Nephron (organoid): ENCODE data around the gene DUSP28.

Source experiments
- H3K27ac Mint-ChIP-seq, 3 experiments: 2 replicates each; pipeline ENCODE4 v1.8.0; 2020; ENCODE audit warnings: mixed read lengths in 3 of 3, mild to moderate bottlenecking in 2 of 3, moderate library complexity in 1 of 3
- H3K27me3 Mint-ChIP-seq: 2 replicates; pipeline ENCODE4 v1.8.0; 2021; ENCODE audit warnings: low read depth, mild to moderate bottlenecking, moderate library complexity, mixed read lengths
- H3K36me3 Mint-ChIP-seq: 2 replicates; pipeline ENCODE4 v1.8.0; 2020; ENCODE audit warnings: low read depth, mixed read lengths
- H3K4me1 Mint-ChIP-seq: 2 replicates; pipeline ENCODE4 v1.8.0; 2020; ENCODE audit warnings: mixed read lengths
- H3K4me3 Mint-ChIP-seq, 3 experiments: 2 replicates each; pipeline ENCODE4 v1.8.0; 2020; ENCODE audit warnings: mild to moderate bottlenecking in 3 of 3, mixed read lengths in 3 of 3, moderate library complexity in 2 of 3
- H3K9me3 Mint-ChIP-seq: 2 replicates; pipeline ENCODE4 v1.8.0; 2020; ENCODE audit warnings: mixed read lengths
- TF ChIP-seq, protein P1 (sequence below), 3 experiments: fragments of 200-600 bp; sonication (generic); IDR thresholded peaks; one replicate each; pipeline ENCODE4 v1.5.0; 2021; ENCODE audit warnings: antibody characterized with exemption in 3 of 3; ENCODE audit not compliant: unreplicated experiment in 3 of 3

The DUSP28 gene

DNA sequence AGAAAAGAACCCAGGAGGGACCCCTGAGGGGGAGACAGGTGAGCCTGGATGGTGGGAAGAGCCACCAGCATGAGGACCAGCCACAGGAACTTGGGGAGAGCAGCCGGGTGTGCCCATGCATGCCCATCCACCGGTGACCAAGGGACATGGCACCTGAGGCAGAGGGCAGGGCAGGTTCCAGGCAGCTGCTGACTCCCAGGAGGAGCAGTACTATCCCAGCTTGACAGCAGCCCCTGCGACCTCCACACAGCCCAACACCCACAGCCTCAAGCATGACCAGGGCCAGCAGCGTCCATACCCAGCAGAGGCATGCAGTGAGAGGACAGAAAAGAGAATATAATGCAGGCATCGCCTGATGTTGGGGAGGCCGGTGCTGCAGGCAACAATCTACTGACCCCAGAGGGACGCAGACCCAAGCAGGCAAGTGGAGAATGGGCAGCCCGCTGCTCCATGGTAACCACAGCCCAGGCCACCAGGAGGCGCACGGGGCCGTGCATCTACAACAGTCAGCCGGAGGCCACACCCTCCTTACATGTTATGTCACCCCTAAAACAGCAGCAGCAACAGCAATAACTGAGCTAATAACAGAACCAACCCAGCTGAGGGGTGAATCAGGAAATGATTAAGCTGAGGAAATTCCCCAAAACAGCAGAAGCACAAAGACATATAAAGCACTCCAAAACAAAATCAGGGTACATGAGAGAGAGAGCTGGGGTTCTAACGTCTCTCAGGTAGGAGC lies 46.4 kb upstream of the DUSP28 start:
- Mint-ChIP-seq H3K27ac (no peak overlapping the region), H3K4me3 (no peak overlapping the region), H3K36me3 (peaks cover 17% of the 10 kb centered on the region), H3K27me3 (peaks cover 3% of the 10 kb centered on the region), H3K9me3 (no peaks in the 10 kb centered on the region), H3K4me1 (peaks cover 1% of the 10 kb centered on the region)
- TF ChIP-seq, protein P1, sequence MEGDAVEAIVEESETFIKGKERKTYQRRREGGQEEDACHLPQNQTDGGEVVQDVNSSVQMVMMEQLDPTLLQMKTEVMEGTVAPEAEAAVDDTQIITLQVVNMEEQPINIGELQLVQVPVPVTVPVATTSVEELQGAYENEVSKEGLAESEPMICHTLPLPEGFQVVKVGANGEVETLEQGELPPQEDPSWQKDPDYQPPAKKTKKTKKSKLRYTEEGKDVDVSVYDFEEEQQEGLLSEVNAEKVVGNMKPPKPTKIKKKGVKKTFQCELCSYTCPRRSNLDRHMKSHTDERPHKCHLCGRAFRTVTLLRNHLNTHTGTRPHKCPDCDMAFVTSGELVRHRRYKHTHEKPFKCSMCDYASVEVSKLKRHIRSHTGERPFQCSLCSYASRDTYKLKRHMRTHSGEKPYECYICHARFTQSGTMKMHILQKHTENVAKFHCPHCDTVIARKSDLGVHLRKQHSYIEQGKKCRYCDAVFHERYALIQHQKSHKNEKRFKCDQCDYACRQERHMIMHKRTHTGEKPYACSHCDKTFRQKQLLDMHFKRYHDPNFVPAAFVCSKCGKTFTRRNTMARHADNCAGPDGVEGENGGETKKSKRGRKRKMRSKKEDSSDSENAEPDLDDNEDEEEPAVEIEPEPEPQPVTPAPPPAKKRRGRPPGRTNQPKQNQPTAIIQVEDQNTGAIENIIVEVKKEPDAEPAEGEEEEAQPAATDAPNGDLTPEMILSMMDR (IDR thresholded peaks at IDR 0.05; ENCODE audit: unreplicated experiment in 3 of 3), result peak; percentile 60 to 72 (median 67)

DNA sequence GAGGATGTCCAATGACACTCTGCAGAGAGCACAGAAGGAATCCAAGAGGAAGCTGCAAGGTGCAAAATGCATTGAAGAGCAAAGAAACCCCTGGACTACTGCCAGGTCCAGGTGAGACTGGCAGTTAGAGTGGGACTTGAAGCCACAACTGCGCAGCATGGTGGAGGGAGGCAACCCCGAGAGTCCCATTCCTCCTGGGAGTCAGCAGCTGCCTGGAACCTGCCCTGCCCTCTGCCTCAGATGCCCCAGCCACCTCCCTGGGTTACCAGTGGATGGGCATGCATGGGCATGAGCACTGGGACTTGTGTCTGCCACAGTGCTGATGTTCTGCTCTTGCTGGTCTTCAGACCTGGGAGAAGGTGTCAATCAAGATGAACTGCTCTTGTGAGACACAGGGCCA lies 45.5 kb upstream of the DUSP28 start:
- H3K36me3 Mint-ChIP-seq, result peaks cover 22% of the 10 kb centered on the region
- H3K4me1 Mint-ChIP-seq, result peaks cover 10% of the 10 kb centered on the region
- TF ChIP-seq, protein P1 (IDR thresholded peaks at IDR 0.05; ENCODE audit: unreplicated experiment in 3 of 3), result no peak
- H3K27ac Mint-ChIP-seq, result no peak overlapping the region
- H3K4me3 Mint-ChIP-seq, result no peak overlapping the region
- H3K9me3 Mint-ChIP-seq, result no peaks in the 10 kb centered on the region
- peaks cover 3% of the 10 kb centered on the region for H3K27me3 Mint-ChIP-seq

GRCh38 chr2:240517342-240517741 lies 42.8 kb upstream of the DUSP28 start:
- Mint-ChIP-seq H3K27ac (no peak overlapping the region), H3K4me3 (no peak overlapping the region), H3K36me3 (peaks cover 40% of the 10 kb centered on the region), H3K9me3 (peaks cover 2% of the 10 kb centered on the region), H3K4me1 (peaks cover 18% of the 10 kb centered on the region), H3K27me3 (no peaks in the 10 kb centered on the region)
- TF ChIP-seq, protein P1 (IDR thresholded peaks at IDR 0.05; ENCODE audit: unreplicated experiment in 3 of 3), result no peak

- Mint-ChIP-seq H3K9me3 (peaks cover 11% of the 10 kb centered on the region), H3K27ac (peak overlapping the region in 1 of 3 experiments; percentile 63), H3K4me1 (peaks cover 18% of the 10 kb centered on the region), H3K36me3 (peaks cover 52% of the 10 kb centered on the region), H3K4me3 (no peak overlapping the region), H3K27me3 (no peaks in the 10 kb centered on the region)
- TF ChIP-seq, protein P1 (IDR thresholded peaks at IDR 0.05; ENCODE audit: unreplicated experiment in 3 of 3), result no peak
Measured at GRCh38 chr2:240518981-240519380, 41.2 kb upstream of the DUSP28 start.

- H3K36me3 Mint-ChIP-seq, result peaks cover 54% of the 10 kb centered on the region
- peak overlapping the region in 1 of 3 experiments; percentile 6 for H3K4me3 Mint-ChIP-seq
- H3K9me3 Mint-ChIP-seq, result peaks cover 17% of the 10 kb centered on the region
- no peaks in the 10 kb centered on the region for H3K27me3 Mint-ChIP-seq
- H3K27ac Mint-ChIP-seq, result peak overlapping the region in 1 of 3 experiments; percentile 63
- H3K4me1 Mint-ChIP-seq, result peaks cover 18% of the 10 kb centered on the region
- TF ChIP-seq, protein P1 (IDR thresholded peaks at IDR 0.05; ENCODE audit: unreplicated experiment in 3 of 3), result no peak
Measured at GRCh38 chr2:240519396-240520129, 40.6 kb upstream of the DUSP28 start.
